ENCODE data around the gene ANXA11. TPM values are rescaled to one million over a fixed set of nuclear protein-coding genes. Genes with fewer than 3 reads are reported as not detected.
"Not testable (repeated sequence)": the region's sequence is repeated elsewhere in the genome, so short reads cannot be mapped to it uniquely, and the experiment has no call there.

The ANXA11 gene
- polyA plus RNA-seq, 5 donors = 80.0 to 102 (median 100) TPM

DNA sequence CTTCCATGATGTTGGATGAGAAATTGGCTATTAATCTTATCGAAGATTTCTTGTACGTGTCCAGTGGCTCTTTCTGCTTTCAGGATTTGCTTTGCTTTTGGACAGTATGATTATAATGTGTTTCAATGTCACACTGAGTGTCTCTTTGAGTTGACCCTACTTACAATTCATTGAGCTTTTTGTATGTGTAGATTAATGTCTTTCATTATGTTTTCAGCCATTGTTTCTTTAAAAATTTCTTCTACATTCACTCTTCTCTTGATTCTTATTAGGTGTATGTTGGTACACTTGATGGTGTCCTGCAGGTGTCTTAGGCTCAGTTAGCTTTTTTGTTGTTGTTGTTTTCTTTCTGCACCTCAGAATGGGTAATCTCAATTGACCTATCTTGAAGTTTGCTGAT, 56.2 kb downstream of the ANXA11 start:
- no peak for DNase-seq

DNA sequence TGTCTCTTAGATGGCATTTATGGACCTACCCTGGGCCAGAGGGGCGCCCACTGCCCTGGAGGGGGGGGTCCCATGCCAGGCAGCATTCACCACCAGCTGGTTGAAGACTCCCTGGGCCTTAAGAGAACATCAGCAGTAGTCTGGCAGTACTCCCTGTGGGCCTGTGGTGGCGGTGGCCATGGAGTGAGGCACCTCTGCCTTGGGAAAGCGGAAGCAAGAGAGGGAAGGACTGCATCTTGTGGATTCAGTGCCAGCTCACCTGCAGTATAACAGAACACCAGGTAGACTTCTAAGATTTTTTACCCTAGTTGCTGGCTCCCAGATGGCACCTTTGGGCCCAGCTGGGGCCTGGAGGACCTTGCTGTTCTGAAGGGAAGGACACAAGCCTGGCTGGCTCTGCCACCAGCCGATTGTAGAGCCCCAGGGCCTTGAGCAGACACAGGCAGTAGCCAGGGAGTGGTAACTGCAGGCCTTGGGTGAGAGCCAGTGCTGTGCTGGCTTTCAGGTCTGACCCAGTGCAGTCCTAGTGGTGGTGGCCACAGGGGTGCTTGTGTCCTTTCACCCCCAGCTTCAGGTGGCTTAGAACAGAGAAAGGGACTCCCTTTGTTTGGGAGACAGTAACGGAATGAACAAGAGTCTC, 57.1 kb downstream of the ANXA11 start:
- no peak for DNase-seq

DNA sequence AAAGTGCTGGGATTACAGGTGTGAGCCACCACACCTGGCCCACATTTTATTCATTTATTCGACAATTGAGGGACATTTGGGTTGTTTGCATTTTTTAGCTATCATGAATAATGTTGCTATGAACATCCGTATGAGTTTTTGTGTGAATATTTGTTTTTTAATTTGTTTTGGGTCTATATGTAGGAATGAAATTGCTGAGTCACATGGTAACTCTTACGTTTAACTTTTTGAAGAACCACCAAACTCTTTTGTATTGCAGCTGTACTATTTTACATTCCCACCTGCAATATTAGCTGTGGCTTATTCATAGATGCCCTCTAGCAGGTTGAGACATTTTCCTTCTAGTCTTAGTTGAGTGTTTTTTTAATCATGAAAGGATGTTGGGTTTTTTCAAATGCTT, 58.4 kb downstream of the ANXA11 start:
- DNase-seq = no peak

DNA sequence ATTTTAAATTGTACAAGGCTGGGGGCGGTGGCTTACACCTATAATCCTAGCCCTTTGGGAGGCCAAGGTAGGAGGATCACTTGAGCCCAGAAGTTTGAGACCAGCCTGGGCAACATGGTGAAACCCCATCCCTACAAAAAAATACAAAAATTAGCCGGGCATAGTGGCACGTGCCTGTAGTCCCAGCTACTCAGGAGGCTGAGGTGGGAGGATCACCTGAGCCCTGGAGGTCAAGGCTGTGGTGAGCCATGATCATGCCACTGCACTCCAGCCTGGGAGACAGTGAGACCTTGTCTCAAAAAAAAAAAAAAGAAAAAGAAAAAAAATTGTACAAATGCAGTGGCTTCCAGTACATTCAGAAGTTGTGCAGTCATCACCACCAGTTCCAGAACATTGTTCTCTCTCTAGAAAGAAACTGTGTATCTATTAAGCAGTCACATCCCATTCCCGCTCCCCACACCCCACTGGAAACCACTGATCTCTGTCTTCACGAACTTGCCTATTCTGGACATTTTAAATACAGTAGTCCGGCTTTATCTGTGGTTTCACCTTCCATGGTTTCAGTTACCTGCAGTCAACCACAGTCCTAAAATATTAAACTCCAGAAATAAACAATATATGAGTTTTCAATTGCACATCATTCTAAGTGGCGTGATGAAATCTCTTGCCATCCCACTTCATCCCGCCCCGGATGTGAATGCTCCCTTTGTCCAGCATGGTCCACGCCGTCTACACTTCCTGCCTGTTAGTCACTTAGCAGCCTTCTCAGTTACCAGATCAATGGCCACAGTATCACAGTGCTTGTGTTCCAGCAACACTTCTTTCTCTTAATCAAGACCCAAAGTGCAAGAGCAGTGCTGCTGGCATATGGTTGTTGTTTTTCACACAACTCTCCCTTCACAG, 59.7 kb downstream of the ANXA11 start:
- not testable (repeated sequence) for DNase-seq

DNA sequence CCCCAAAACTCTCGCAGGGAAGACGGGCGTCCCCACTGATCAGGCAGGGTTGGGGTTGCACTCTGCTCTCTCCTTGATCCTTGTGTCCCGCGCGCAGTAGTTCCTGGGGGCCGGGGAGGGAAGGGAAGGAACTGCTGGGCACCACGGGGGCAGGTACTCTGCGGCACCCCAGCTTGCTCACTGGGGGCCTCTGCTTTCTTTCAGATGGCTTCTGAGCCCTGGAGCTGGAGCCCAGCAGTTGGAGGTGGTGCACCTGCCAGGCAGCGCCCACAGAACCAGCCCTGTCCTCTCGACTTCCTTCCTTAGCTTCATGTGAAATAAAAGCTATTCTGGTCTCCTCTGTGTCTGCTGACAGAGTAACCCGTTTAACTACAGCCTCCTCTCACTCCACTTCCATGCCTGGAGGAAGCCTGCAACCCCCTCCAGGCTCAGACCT, 60.6 kb downstream of the ANXA11 start:
- DNase-seq = no peak

DNA sequence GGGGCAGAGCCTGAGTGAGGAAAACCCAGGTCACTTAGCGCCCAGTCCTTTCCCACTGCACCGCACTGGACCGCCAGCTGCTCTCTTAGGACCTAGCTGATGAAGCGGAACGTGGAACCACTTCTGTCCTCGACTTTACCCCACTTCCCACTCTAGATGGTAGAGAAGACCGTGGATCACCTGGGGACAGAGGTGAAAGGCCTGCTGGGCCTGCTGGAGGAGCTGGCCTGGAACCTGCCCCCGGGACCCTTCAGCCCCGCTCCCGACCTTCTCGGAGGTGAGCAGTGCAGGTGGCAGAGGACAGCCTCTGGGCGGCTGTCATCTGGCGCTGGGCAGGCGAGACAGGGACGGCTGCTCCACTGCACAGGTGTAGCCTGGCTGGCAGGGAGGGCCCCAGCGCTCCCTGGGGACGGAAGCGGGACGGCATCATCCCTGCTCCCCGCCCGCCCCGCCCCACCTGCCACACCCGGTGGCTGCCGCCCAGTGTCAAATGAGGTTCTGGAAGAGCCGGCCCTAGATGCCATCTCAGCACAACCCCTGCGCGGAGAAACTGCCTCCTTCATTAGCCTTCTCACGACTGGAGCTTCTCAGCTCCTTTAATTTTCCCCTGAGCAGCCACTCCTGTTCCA, 61.2 kb downstream of the ANXA11 start:
- no peak for DNase-seq

DNA sequence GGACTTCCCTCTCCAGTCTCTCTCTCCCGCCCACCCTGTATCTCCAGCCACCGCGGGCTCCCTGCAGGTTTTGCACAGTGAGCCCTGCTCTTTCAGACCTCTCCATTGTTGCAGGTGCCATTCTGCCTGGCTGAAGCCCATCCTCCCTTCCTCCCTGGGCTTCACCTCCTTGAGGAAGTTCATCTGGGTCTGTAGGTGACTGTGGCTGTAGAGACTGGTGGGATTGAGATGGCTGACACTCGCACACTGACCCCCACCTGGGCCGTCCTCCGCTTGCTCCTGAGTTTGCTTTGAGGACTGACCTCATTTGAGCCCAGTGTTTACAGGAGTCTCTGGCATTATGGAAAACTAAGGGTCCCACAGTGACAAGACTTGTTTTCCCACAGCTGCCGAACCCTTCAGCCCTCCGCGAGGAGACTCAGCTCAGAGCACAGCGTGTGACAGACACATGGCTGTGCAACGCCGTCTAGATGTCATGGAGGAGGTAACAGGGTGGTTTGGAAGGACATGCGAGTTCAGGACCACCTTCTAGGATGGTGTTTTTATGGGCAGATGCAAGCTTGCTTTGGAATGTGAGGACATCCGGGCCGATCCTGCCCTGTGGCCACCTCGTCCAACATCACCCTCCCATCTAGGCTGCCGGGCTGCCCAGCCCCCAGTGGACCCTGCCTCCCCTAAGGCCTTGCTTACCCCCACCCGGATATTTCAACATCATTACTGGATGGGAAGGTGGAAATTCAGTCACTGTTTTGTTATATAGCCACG, 63.5 kb downstream of the ANXA11 start:
- DNase-seq = no peak

DNA sequence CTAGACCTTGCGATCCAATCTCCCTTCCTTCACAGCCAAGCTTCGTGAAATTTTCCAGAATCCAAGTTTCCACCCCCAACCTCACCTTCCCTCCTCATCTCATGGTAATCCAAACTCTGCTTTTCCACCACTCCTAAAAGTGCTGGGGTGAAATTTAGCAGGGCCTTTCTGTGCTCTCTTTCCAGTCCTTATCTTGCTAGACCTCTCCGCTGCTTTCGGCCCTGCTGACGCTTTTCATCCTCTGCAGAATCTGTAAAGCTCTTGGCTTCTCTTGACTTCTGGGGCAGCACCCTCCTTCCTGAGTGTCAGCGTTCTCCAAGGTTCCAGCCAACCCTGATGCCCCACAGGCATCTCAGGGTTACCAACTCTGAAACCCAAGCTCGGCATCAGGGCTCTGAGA, 65.1 kb downstream of the ANXA11 start:
- DNase-seq = no peak

DNA sequence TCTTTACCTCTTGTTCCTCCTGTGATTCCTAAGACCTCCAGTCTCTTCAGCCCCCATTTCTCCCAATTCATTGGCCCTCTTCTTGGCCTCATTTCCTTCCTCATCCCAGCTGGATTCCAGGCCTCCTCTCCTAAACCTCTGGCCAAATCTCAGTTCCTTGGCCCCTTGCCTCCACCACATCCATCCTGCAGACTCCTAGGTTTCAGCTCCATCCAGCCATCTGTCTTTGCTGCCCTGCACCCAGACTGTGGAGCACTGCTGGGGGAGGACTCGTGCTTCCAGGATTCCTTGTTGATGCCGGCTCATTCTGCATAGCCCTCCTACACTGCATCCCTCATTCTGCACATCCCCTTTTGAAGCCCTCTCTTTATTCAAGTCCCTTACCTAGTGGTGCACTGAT, 66.1 kb downstream of the ANXA11 start:
- no peak for DNase-seq

DNA sequence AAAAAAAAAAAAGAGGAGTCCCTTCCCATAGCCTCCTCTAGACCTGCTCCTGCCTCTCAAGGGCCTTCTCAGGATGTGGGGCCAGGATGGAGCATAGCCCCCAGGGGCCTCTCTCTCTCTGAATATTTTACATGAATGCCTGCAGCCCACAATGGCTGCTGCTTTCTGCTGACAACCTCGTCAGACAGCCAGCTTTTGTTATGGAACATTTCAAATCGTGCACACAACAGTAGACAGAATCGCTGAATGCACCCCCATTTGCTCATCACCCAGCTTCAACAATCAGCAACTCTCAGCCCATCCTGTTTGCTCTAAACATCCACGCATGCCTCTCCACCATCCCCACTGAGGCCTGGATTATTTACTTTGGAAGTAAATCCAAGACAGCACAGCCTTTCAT, 67.4 kb downstream of the ANXA11 start:
- DNase-seq = no peak

DNA sequence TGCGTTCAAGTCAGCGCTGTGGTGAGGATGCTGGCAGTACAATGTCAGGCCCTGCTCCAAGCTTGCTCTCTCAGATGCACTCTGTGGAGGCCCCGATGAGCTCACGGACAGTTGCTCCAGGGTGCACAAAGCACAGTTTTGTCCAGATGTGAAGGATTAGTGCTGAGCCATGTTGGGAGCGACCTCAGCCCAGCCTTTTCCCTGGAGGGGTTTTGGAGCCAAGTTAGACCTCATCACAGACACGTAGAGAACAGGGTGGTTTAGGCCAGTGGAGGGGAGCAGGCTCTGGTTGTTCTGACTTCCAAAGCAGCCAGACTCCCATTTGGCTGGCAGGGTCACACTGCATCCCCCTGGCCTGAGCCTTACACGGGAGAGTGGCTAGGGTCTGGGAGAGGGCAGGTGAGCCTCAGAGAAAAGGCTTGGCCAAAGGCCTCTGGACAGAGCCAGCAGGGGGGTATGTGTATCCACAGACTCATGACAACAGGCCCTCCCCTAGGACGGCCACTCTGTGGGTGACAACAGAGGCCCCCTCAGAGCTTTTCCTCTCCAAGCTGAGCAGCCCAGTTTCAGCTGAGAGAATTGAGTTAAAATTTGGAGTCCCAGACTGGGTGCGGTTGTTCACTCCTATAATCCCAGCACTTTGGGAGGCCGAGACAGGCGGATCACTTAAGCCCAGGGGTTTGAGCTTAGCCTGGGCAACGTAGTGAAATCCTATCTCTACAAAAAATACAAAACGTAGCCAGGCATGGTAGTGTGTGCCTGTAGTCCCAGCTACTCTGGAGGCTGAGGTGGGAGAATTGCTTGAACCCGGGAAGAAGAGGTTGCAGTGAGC, 68.1 kb downstream of the ANXA11 start:
- DNase-seq = no peak

DNA sequence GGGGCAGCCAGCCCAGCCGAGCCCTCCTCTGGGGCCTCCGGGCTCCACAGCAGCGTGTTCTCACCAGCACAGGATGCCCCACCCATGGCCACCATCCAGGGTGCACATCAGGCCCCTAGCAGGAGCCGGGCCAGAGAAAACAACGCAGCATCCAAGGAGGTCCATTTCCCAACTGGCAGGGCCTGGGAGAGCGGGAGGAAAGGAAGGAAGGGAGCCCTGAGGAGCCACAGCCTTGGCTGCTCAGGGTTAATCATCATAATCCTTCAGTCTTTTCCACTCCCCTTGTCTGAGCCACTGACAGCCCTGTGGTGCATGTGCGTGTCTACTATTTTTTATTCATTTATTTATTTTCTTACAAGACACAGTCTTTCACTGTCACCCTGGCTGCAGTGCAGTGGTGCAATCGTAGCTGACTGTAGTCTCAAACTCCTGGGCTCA, 69.2 kb downstream of the ANXA11 start:
- peak; percentile 84 to 86 for DNase-seq

DNA sequence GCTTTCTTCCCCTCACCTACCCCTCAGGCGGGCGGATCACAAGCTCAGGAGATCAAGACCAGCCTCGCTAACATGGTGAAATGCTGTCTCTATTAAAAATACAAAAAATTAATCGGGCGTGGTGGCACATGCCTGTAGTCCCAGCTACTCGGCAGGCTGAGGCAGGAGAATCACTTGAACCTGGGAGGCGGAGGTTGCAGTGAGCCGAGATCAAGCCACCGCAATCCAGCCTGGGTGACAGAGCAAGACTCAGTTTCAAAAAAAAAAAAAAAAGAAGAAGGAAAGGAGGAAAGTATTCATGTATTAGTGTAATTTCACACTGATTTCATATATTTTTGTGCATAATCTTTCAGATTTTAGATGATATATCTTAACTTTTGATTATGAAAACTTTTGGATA, 71.7 kb downstream of the ANXA11 start:
- DNase-seq = not testable (repeated sequence)

DNA sequence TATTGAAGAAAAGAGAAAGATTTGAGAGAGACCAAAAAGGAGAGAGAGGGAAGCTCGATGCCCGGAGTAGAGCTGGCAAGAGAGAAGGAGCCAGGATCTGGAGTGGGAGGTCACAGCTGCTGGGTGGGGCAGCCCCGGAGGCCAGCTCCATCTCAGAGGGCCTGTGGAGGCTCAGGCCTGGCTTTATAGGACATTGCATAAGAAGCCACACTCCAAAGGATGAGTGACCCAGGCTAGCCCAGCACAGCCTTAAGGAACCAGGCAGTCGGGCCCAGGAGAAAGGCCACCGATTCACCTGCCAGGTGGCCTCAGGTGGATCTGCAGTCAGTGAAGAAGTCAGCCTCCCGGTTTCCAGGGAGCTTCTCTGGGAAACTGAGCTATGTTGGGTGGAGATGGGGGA, 72.1 kb downstream of the ANXA11 start:
- DNase-seq = no peak

DNA sequence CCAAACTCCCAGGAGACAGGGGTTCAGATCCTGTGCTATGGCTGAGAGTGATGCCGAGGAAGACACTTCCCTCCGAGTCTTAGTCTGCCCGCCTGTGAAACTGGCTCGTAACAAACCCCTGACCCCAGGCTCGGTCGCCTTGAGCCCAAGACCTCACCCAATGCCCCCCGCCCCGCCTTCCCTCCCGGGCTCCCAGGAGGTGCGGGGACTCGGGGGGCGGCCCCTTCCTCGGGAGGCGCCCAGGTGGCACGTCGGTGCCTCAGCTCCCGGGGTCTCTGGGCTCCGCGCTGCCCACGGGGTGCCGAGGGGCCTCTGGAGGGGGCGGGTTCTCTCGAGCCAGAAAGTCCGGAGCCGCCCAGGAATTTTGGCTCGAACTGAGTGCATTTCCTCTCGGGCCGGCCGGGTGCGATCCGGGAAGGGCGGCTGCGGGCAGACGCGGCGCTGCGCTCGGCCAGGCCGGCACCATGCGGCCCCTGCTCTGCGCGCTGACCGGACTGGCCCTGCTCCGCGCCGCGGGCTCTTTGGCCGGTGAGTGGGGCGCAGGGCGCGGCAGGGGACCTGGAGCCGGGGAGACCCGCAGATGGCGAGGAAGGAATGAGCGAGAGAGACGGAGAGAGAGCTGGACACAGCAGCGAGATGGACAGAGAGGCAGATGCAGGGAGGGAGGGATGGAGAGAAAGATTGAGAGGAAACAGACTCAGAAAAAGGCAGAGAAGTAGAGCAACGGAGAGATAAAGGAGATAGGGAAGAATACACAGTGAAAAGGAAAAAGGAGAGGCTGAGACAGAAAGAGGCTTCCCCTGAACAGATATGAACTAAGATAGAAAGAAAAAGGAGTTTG, 72.8 kb downstream of the ANXA11 start, which contains the start of gene PLAC9:
Gene PLAC9 (plus strand): TSS at position 432 of the 841 bp plus-strand sequence. CDS start 33 bp downstream, at position 465.
- DNase-seq = peak; percentile 56 to 61

DNA sequence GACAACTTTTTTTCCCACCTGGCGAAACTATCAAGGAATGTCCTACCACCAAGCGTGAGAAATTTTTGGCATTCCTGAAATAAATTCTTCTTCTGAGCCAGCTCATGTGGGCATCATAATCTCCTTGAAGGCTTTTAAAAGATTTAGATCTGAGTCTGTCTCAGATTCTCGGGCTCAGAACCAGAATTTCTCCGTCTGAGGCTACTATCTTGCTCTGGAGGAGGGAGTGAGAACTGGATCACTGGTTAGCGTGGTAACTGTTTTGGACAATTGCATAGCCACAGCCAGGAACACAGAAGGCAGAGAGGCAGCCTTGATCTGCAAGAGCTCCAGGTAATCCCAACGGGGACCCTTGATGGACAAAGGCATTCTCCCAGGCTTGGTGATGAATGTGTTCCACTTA, 73.8 kb downstream of the ANXA11 start:
- DNase-seq = no peak

DNA sequence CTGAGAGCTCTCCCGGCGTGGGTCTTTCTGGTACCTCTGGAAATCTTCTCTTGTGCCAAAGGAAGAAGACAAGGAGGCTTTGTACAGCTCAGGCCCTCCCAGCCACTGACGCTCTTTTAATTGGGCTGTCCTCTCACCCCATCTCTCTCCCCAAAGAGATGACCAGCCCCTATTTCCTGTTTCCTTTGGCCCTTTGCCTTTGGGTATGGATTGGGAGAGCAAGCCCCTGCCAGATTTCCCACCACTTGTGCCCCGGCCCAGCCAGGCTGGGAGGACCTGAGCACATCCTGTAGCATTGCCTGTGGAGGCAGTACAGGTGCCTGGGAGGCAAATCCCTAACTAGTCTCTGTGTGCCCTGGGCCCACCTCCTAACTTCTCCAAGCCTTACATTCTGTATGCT, 78.5 kb downstream of the ANXA11 start:
- DNase-seq = no peak

DNA sequence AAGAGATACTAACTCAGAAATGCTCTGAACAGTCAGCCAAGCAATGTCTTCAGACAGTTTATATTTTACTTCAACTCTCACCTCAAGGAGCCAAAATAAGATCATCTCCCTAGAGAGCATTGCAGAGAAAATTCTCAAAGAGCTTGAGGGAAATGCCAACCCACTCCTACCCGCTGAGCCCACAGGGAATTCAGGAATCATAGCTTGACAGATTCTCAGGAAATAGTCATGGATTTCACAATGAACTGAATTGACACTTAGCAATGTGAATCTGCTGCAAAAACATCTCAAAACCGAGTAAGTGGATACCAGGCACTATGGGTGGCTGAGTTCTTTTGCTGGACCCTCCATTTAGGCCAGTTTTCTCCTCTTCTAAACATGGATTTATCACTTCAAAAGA, 82.6 kb downstream of the ANXA11 start:
- DNase-seq = no peak

DNA sequence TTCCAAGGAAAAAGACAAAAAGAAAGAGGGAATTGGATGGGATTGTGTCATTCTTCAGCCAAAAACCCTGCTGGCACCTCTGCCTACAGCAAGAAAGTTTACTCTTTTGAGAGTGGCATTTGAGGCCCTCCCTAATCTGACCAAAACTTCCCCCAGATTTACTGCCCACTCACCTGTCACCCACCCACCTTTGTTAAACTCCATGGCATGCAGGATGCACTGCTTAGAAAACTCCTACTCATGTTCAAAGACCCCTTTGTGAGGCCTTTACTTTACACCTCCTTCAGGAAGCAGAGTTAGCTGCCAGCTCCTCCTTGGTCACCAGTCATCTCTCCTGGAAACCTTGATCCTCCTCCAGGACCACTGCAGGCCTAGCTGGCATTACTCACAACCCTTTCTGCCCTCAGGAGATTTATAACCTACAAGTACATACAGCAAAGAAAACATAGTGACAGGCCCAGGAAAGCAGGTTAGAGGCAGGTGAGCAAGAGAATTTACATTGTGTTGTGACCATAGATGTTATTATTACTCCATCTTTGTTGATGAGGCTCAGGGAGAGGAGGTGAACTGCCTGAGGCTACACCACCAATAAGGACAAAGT, 83.1 kb downstream of the ANXA11 start:
- no peak for DNase-seq

DNA sequence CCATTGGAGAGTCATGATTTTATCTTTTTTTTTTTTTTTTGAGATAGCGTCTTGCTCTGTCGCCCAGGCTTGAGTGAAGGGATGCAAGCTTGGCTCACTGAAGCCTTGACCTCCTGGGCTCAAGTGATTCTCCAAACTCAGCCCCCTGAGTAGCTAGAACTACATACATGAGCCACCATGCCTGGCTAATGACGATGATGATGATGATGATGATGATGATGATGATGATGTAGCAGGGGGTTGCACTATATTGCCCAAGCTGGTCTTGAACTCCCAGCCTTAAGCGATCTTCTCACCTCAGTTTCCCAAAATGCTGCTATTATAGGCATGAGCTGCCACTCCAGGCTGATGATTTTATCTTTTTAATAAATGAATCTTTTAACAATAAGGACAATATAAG, 86.7 kb downstream of the ANXA11 start:
- DNase-seq = no peak

All from right lung (tissue), 5 donors.